ENCODE data around the gene TDRD12.

GRCh38 chr19:32830231-32831014, 110.9 kb downstream of the TDRD12 start:
- TF ChIP-seq EZH2 (IDR thresholded peaks at IDR 0.05; ENCODE audit: low read depth) (no peak), CTCF (conservative IDR thresholded peaks at IDR 0.05) (no peak)

Measured in PC-9 (cell line).